Colonic mucosa (tissue), 4 donors: ENCODE measurements around the gene SAFB. TPM values are rescaled to one million over a fixed set of nuclear protein-coding genes. Genes with fewer than 3 reads are reported as not detected.

Experiments
- DNase-seq: peaks from one replicate; pipeline ENCODE4 v3.0.0-alpha.2; 2020
- H3K27ac ChIP-seq: fragments of 200-600 bp; one replicate; pipeline ENCODE4 v1.8.0; 2021
- H3K27me3 ChIP-seq: fragments of 200-600 bp; one replicate; pipeline ENCODE4 v1.8.0; 2021
- H3K36me3 ChIP-seq: fragments of 200-600 bp; one replicate; pipeline ENCODE4 v1.8.0; 2021
- H3K4me1 ChIP-seq: fragments of 200-600 bp; one replicate; pipeline ENCODE4 v1.8.0; 2021; ENCODE audit warnings: mild to moderate bottlenecking
- H3K4me3 ChIP-seq: fragments of 200-600 bp; one replicate; pipeline ENCODE4 v1.8.0; 2021
- H3K9ac ChIP-seq, 2 donors: one replicate each; pipeline ENCODE4 v1.7.0; 2013; ENCODE audit warnings: control low read depth in 2 of 2, low read depth in 2 of 2, low read length in 2 of 2
- H3K9me3 ChIP-seq: fragments of 200-600 bp; one replicate; pipeline ENCODE4 v1.8.0; 2021
- intact Hi-C: fragments of 100-400 bp; cut with DNase I; formaldehyde crosslinking; loops from one replicate; pipeline ENCODE4 v1.14.1; 2022
- total RNA-seq, 2 donors: library from RNA; stranded (reverse); fragmentation: NEBNext Ultra II Directional in 1 of 2; extraction: Animal tissue kit (Norgen Biotek cat#: 25700) in 1 of 2; gene quantifications; one replicate each; pipeline ENCODE4 v1.2.1, GENCODE V29; 2021
- TF ChIP-seq, protein P1 (sequence below): fragments of 200-600 bp; IDR thresholded peaks from one replicate; pipeline ENCODE4 v1.8.0; 2022; ENCODE audit warnings: antibody characterized with exemption, mild to moderate bottlenecking
- donor health status: healthy.
- donor health status: DM: no; HTN: no; CAD: no.
- donor health status: DM: no; HTN: no; CAD: no.

SAFB gene
- total RNA-seq, 2 donors from 2014 or later: 56.1 to 120 TPM

DNA sequence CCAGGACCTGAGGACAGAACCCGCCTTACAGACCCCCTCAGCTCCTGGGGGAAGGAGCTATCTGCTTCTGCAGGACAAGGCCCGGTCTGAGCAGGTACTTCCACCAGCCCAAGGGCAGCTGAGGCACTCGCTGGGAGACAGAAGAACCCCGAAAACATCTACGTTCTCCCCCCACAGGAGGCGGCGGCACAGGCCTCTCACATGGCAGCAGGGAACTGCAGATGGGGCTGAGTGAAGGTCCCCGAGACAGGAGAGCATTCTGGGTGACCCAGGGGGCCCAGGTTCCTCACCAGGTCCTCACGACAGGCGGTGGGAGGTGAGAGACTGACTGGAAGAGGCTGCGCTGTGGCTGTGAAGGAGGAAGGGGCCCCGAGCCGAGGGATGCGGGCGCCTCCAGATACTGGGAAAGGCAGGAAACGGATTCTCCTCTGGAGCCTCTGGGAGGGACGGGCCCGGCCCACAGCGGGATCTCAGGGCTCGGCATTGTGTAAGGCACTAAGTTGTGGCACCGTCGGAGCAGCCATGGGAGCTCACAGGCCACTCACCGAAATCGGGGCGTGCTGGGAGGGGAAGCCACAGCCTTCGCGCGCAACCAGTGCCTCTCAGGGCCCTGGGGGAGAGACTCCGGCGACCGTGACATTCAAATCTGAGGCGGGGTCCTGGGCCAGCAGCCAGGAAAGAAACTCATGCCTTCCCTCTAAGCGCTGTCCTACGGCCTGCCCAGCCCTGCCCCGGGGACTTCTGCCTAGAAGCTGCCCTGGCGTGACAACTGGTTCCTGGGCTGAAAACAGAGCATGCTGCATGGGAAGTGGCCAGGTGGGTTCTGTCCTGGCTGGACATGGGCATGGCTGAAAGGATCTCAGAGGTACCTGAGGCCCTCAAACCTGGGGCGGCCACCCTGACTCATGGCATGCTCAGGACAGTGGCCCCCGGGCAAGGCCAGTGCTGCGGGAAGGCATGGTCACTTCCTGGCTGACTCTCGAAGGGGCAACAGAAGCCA, 81.2 kb downstream of the SAFB start:
- no peak overlapping the region for H3K9ac ChIP-seq
- peaks cover 1% of the 10 kb centered on the region for H3K36me3 ChIP-seq
- no peaks in the 10 kb centered on the region for H3K4me1 ChIP-seq
- TF ChIP-seq, protein P1, sequence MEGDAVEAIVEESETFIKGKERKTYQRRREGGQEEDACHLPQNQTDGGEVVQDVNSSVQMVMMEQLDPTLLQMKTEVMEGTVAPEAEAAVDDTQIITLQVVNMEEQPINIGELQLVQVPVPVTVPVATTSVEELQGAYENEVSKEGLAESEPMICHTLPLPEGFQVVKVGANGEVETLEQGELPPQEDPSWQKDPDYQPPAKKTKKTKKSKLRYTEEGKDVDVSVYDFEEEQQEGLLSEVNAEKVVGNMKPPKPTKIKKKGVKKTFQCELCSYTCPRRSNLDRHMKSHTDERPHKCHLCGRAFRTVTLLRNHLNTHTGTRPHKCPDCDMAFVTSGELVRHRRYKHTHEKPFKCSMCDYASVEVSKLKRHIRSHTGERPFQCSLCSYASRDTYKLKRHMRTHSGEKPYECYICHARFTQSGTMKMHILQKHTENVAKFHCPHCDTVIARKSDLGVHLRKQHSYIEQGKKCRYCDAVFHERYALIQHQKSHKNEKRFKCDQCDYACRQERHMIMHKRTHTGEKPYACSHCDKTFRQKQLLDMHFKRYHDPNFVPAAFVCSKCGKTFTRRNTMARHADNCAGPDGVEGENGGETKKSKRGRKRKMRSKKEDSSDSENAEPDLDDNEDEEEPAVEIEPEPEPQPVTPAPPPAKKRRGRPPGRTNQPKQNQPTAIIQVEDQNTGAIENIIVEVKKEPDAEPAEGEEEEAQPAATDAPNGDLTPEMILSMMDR: no peak
- intact Hi-C loops: no loop called here
- no peaks in the 10 kb centered on the region for H3K27me3 ChIP-seq
- DNase-seq: no peak
- H3K4me3 ChIP-seq: no peak overlapping the region
- no peak overlapping the region for H3K27ac ChIP-seq
- no peaks in the 10 kb centered on the region for H3K9me3 ChIP-seq

DNA sequence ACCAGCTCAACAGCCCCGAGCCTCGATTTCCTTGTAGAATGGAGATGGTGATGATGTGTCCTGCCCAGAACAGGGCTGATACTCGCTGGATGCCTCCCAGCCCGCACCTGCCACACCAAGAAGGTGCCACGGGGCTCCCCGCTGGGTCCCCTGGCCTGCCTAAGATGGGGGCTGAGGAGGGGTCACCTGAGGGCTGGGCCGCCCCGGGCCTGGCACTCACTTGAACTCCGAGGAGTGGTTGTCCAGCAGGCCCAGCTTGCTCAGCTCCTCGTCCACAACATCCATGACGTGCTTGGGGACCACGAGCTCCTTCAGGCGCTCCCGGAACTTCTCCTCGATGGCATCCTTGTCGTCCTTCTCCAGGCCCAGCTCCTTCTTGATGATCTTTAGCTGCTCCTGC, 82.7 kb downstream of the SAFB start:
- intact Hi-C loops: no loop called here
- Histone ChIP-seq H3K27me3 (no peaks in the 10 kb centered on the region), H3K9ac (no peak overlapping the region), H3K9me3 (no peaks in the 10 kb centered on the region), H3K4me3 (no peak overlapping the region), H3K36me3 (no peaks in the 10 kb centered on the region), H3K4me1 (no peaks in the 10 kb centered on the region), H3K27ac (no peak overlapping the region)
- TF ChIP-seq, protein P1: no peak
- DNase-seq: no peak

DNA sequence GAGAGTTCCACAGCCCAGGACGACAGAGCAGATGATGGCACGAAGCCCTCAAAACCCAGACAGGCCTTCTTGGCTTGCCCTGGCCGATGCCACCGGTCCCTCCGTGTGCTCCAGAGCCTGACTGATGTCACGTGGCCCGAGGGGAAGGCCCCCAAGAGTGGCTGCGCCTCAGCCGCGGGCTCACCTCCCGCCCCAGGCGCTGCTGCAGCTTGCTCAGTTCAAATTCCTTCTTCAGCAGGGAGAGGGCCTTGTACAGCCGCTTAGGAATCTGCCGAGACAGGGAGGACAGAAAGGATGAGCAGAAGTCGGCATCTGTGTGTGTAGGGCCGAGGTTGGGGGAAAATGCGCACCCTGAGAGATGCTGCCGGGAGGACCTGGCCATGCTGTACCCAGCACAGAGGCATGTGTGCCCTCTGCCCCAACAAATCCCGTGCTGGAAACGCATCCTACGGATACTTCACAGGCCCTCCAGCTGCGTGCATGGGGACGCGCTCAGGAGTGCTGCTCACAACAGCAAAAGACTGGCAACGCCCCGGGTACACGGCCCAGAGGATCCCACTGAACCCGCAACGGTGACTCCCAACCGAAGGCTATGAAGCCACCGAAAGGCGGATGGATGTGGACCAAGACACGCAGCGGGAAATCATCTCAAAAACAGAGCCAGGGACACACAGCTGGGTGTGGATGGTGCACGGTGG, 84.1 kb downstream of the SAFB start:
- intact Hi-C loops: no loop called here
- H3K27ac ChIP-seq: no peak overlapping the region
- H3K9me3 ChIP-seq: no peaks in the 10 kb centered on the region
- no peaks in the 10 kb centered on the region for H3K36me3 ChIP-seq
- H3K4me3 ChIP-seq: no peak overlapping the region
- DNase-seq: no peak
- H3K9ac ChIP-seq: no peak overlapping the region
- no peaks in the 10 kb centered on the region for H3K27me3 ChIP-seq
- TF ChIP-seq, protein P1: no peak
- no peaks in the 10 kb centered on the region for H3K4me1 ChIP-seq

DNA sequence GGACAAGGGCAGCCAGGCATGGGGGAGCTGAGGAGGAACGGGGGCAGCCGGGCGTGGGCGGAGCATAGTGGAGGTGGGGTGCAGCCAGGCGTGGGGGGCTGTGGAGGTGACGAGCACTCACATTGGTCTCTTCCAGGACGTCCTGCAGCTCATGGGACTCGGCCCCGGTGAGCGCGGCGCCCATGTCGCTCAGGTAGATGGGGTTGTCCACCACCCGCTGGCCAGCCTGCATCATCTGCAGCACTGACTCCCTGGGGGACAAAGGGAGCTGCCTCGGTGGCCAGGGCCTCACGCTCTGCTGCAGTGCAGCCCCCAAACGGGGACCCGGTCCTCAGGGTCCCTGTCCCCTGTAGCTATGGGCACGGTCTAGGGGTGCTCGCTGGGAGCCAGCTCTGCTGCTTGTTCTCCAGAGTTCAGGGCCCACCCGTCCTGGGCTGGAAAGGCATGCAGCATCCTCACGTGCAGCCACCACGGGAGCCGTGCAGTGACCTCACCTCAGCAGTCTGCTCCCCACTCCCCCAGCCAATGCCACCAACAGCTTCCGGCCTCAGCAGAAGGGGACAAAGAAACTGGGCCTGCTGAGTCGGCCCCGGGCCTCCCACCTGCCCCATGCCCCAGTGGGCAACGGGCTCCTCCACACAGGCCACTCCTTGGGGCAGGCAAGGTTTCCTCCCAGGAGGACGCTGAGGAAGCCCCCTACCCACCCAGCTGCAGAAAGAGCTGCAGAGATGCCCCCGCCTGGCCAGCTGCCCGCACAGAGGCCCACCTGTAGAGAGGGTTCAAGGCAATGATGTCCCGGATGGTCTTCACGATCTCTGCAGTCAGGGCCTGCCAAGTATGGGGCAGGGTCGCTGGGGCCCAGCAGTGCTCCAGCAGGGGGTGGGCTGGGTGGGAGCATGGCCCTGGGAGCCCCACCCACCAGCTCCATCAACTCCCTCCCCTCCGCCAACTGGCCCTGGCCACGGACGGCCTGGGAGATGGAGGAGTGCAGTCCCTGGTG, 85.0 kb downstream of the SAFB start:
- TF ChIP-seq, protein P1: no peak
- H3K27ac ChIP-seq: no peak overlapping the region
- DNase-seq: no peak
- H3K4me3 ChIP-seq: no peak overlapping the region
- no peaks in the 10 kb centered on the region for H3K4me1 ChIP-seq
- no peak overlapping the region for H3K9ac ChIP-seq
- H3K9me3 ChIP-seq: no peaks in the 10 kb centered on the region
- H3K27me3 ChIP-seq: no peaks in the 10 kb centered on the region
- intact Hi-C loops: no loop called here
- H3K36me3 ChIP-seq: no peaks in the 10 kb centered on the region

DNA sequence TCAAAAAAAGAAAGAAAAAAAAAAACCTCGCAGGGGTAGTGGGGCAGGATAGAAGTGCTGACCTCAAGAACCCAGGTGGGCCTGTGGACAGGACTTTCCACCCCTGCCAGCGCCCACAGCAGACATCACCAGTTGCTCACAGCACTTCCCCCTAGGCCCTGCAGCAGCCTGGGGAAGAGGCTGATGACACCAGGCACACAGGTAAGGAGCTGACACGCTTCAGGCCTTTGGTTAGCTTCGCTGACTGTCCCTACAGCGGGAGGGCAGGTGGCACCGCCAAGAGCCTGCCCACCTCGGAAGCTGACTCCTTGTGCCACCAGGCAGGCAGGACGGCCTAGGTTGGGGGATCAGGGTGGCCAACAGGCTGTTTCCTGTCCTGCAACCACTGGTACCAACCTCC, 88.1 kb downstream of the SAFB start:
- H3K9me3 ChIP-seq: no peaks in the 10 kb centered on the region
- intact Hi-C loops: no loop called here
- no peak for DNase-seq
- no peaks in the 10 kb centered on the region for H3K4me1 ChIP-seq
- no peaks in the 10 kb centered on the region for H3K27me3 ChIP-seq
- H3K4me3 ChIP-seq: no peak overlapping the region
- no peak overlapping the region for H3K9ac ChIP-seq
- TF ChIP-seq, protein P1: no peak
- H3K27ac ChIP-seq: no peak overlapping the region
- peaks cover 3% of the 10 kb centered on the region for H3K36me3 ChIP-seq
